GM19193 (cell line): ENCODE measurements around the gene ZBTB7B.
A peak's percentile ranks its signal among the peaks of the same experiment; 100 is the strongest.

Source experiments
- POLR2A ChIP-seq: IDR thresholded peaks from 4 replicates; pipeline ENCODE4 v1.6.1; 2011; ENCODE audit not compliant: insufficient read depth, insufficient read length; ENCODE audit errors: extremely low read depth

Gene ZBTB7B

GRCh38 chr1:155002464-155003226 is at the start of gene ZBTB7B:
Gene ZBTB7B (plus strand): TSS chr1:155002802. CDS start chr1:155014661, 11,859 bp downstream.
- TF ChIP-seq POLR2A, result no peak

- TF ChIP-seq POLR2A, result no peak
Measured at GRCh38 chr1:154953611-154954038, 49.0 kb upstream of the ZBTB7B start.

- no peak for TF ChIP-seq POLR2A
Measured at GRCh38 chr1:154954541-154954940, 48.1 kb upstream of the ZBTB7B start.

- TF ChIP-seq POLR2A, result peak; percentile 42
Measured at GRCh38 chr1:154955039-154955717, 47.4 kb upstream of the ZBTB7B start.

- no peak for TF ChIP-seq POLR2A
Measured at GRCh38 chr1:154955718-154956543, 46.7 kb upstream of the ZBTB7B start, which contains the start of gene PBXIP1. Gene PBXIP1 (minus strand): TSS chr1:154956099. CDS start chr1:154953721, 2,378 bp downstream.

- no peak for TF ChIP-seq POLR2A
Measured at GRCh38 chr1:154956544-154956941, 46.1 kb upstream of the ZBTB7B start.

GRCh38 chr1:154957091-154957657 is 45.4 kb upstream of the ZBTB7B start:
- TF ChIP-seq POLR2A, result no peak

GRCh38 chr1:154958036-154958435 is 44.6 kb upstream of the ZBTB7B start:
- TF ChIP-seq POLR2A, result no peak

GRCh38 chr1:154958681-154959425 is 43.7 kb upstream of the ZBTB7B start:
- TF ChIP-seq POLR2A, result no peak

- TF ChIP-seq POLR2A, result no peak
Measured at GRCh38 chr1:154959426-154959780, 43.2 kb upstream of the ZBTB7B start.

GRCh38 chr1:154960446-154961136 is 42.0 kb upstream of the ZBTB7B start:
- TF ChIP-seq POLR2A, result no peak

GRCh38 chr1:154961207-154962155 is 41.1 kb upstream of the ZBTB7B start, which contains the start of gene PYGO2:
Gene PYGO2 (minus strand): TSS chr1:154961782. CDS start chr1:154961576, 206 bp downstream.
- TF ChIP-seq POLR2A, result peak; percentile 93
